Smooth muscle cell of the coronary artery (primary cell): ENCODE measurements around the gene TFPI. TPM values are rescaled to one million over a fixed set of nuclear protein-coding genes. Genes with fewer than 3 reads are reported as not detected.

Experiments
- total RNA-seq: library from RNA; depleted of rRNA; stranded (reverse); fragments of >200 nt; gene quantifications from 2 replicates; pipeline ENCODE4 v1.2.3, GENCODE V29; 2014; ENCODE audit warnings: low replicate concordance

TFPI gene
- 80.2 and 87.4 TPM in 2 replicates for total RNA-seq

DNA sequence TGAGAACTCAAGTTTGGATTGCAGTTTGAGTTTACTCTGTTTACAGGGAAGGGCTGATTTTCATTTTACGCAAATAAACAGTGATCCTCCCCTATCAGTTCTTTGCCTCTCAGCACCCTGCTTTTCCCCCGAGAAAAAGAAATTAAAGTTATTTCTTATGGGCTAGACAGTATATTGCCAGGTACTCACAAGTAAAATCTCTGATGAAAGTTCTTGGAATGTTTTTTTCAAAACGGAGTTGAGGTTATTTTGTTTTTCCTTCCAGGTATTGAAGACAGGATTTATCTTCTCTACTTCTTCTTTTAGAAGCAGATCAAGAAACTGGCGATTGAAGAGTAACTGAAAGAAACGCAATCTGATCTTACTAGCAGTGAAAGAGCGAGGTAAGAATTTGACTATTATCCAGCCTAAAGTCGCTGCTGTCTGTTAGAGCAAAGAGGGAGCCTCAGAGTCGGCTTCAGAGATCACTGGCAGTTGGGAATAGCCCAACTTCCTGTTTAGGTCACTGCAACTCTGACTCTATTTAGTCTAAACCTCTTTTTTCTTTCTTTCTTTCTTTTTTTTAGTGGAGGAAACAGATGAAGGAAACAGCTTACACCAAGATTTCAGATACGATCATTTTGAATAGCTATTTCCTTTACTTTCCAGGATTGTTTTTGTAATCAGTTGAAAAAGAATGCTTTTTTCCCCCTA is at the start of gene TFPI:
Gene TFPI (minus strand): TSS at position 425 of the 693 bp plus-strand sequence. CDS start 50,667 bp downstream, outside the sequence.

Other genes with a start within 250 kb of the TFPI start
- 3.2 and 35.6 TPM in 2 replicates for gene CALCRL, start 106.2 kb downstream of the TFPI start, total RNA-seq